ENCODE measurements around the gene RIMS4.

The RIMS4 gene

GRCh38 chr20:44796758-44797457 lies 13.4 kb downstream of the RIMS4 start:
- DNase-seq (ENCODE audit: low read depth in 2 of 2), result no peak

DNA sequence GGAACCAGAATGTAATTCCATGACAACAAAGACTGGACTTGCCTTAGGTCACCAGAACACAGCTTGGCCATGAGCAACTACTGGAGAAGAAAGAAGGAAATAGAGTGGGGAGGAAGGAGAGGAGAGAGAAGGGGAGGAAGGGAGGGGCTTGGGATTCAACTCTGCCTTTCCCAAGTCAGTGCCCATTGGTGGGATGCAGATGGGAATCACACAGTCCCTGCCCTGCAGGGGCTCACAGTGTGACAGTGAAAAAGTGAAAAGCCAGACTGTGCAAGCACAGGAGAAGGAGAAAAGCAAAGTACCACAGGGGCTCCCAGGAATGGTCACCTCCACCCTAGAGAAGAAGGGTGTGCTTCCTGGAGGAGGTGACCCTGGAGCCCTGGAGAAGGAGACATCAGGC lies 14.0 kb downstream of the RIMS4 start:
- no peak for DNase-seq (ENCODE audit: low read depth in 2 of 2)

DNA sequence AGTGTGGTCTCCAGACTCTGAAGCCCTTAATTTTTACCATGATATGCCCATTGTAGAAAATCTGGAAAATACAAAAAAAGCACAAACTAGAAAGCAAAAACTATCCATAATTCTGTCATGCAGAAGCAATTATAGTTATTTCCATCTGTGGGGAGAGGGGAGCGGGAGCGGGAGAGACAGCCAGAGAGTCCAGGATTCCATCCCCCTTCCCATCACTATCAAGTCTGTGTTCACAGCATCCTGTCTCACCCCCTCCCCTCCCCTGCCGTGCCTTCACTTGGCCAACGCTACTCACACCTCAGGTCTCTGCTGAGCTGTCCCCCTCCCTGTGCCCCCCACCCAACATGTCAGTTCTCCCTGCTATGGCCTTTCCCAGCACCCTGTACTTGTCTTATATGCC lies 14.5 kb downstream of the RIMS4 start:
- DNase-seq (ENCODE audit: low read depth in 2 of 2), result no peak

DNA sequence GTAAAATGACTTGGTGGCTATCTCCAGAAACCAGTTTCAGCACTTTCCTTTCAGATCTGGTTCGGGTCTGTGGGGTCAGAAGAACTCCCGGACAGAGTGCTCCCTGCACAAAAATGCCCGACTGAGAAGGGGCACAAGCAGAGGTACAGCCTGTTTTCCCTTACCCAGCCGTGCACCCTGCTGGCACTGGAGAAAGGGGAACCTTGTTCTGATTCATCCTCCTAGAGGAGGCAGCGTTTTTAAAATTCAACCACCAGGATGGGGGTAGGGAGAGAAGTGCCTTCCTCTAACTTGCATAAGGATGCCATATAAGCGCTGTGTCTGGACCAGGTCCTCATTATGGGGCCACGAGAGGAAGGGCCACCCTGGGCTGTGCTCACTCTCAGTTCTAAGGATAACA lies 17.6 kb downstream of the RIMS4 start:
- no peak for DNase-seq (ENCODE audit: low read depth in 2 of 2)

DNA sequence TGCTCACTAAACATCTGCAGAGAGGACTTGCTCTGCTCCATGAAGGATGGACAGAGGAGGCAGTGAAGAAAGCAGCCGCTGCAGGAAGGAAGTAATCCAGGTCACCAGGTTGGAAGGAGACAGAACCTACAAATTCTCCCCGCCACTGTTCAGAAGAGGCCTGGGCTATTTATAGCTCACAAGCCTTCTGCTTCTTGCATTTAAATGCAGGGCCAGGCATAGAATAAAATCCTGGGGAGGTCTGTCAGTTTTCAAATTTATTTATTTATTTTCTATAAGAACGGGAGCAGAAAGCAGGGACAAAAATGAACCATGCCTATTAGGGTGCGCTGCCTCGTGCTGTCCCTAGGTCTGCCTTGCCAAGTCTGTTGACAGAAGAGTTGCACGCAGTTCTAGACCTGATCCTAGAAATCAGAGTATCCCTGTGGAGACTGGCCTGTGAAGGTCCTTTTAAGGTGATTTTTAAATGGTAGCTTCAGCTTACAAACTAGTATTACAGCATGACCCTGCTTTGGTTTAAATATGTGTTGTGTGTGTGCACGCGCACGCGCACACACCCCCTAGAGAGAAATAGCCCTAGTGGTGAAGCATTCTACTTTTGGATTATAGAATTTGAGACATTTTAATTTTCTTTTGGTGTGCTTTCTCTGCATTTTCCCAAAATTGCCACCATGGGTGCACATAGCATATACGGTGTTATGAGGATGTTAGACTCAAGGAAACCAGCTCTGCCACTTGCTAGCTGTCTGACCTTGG lies 19.5 kb downstream of the RIMS4 start:
- no peak for DNase-seq (ENCODE audit: low read depth in 2 of 2)

DNA sequence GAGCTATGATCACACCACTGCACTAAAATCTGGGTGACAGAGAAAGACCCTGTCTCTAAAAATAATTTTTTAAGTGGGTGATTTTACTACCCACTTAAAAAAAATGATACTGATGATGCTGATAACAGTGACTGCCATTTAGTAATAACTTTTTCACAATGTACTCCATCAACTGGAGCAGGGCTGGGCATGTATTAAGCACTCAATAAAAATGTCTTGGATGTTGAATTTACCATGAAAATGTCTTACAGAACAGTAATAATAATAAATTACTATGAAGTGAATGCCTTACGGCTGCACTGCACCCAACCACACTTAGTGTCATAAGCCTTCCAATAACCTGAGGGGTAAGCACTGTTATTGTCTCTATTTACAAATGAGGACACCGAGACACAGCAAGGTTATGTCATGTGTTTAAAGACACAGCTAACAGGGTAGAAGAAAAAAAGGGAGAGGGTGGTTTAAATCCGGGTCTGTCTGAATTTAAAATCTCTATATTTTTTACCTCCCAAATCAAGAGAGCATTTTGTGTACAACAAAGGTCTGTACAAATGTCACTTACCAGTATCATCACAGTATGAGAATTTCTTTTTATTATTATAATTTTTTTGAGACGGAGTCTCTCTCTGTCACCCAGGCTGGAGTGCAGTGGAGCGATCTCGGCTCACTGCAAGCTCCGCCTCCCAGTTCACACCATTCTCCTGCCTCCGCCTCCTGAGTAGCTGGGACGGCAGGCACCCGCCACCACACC lies 21.5 kb downstream of the RIMS4 start:
- no peak for DNase-seq (ENCODE audit: low read depth in 2 of 2)

DNA sequence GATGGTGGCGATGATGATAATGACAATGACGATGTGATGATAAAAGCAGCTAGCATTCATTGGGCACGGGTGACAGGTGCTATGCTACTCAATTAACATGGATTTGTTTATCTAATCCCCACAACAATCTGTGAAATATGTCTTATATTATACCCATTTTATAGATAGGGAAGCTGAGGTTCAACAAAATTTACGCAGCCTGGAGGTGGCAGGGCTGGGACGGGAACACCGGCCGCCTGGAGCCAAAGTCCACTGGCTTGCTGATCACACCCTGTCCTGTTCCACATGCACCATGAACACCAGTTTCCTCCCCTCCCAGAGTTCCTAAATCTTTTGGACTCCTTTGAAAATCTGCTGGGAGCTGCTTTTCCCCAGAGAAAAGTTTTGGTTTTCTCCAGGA lies 23.0 kb downstream of the RIMS4 start:
- no peak for DNase-seq (ENCODE audit: low read depth in 2 of 2)

DNA sequence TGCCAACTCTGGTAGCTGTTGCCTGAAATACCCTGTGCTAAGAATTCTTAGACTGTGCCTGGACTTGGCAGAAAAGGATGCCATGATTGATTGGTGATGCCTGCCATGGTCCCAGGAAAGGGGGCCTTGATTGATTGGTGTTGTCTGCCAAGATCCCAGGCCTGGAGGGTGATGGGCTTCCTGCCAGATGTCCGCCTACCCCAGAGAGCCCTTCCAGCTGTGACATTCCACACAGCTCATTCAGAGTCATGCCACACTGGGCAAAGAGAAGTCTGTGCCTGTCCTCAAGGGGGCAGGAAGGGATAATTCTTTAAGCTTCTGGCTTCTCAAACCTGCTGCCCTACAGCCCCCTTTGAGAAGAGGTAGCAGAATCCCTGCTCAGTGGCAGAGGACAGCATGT lies 24.6 kb downstream of the RIMS4 start:
- DNase-seq (ENCODE audit: low read depth in 2 of 2), result no peak

DNA sequence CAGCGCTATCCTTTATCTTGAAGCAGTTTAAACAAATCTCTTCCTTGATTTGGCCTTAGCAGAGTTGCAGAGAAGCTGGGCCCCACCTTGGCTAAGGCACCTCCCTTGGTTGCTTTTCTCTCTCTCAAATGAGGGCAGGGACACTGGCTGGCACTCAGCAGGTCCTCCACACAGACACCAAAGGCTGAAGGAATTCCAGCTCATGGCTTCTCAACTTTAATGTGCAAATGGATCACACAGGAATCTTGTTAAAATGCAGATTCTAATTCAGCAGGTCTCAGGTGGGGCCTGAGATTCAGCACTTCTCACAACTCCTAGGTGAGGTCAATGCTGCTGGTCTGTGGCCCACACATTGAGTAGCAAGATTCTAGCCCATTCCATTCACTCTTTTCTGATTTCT lies 25.7 kb downstream of the RIMS4 start:
- no peak for DNase-seq (ENCODE audit: low read depth in 2 of 2)

DNA sequence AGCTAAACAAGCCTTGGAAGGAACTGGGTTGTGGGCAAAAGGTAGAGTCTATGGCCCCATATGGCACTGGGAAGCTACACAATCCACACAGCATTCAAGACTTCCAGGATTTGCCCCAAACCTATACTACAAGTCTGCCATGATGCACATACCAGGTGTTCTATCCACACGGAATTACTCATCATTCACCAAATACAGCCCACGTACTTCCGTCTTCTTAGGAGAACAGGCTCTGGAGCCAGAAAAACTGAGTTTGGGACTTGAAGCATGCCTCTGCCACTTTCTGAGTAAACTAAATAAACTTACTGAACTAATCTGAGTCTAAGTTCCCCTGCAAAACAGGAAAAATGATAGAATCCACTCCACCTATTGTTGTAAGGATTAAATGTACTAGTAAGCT lies 28.6 kb downstream of the RIMS4 start:
- no peak for DNase-seq (ENCODE audit: low read depth in 2 of 2)

DNA sequence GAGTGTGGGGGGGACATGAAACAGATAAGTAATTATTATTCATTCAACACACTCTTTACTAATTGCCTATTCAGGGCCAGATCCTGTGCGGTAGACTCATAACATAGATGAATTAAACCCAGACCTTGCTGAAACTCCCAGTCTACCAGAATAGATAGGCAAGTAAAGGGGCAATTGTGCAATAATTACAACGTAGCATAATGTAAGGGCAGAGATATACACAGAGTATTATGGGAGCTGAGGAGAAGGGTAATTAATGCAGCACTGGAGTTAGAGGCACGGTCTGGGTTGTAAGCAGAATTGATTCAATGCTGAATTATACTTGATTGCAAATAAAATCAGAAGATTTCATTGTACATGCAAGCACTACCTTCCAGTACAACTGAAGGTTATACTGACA lies 29.2 kb downstream of the RIMS4 start:
- no peak for DNase-seq (ENCODE audit: low read depth in 2 of 2)

DNA sequence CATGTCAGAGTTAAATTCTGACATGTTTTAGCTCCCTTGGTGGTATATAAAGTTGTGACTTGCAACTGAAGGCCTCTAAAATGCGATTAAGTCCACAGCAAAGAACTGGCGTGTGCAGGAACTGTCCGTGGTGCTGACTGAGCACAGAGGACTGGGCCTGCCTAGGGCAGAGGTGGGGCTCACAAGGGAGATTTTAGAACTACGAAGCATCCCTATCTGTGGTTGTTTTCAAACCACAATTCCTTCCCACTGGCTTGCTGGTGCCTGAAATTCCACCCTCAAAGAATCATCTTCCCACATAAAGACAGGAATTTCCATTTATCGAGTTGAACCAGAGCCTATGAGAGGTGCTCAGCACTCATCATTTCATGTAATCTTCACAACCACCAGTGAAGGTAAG lies 30.1 kb downstream of the RIMS4 start:
- no peak for DNase-seq (ENCODE audit: low read depth in 2 of 2)

GRCh38 chr20:44776980-44777379 lies 33.4 kb downstream of the RIMS4 start:
- no peak for DNase-seq (ENCODE audit: low read depth in 2 of 2)

- no peak for DNase-seq (ENCODE audit: low read depth in 2 of 2)
Observed at GRCh38 chr20:44773070-44773829, 37.1 kb downstream of the RIMS4 start.

- no peak for DNase-seq (ENCODE audit: low read depth in 2 of 2)
Observed at GRCh38 chr20:44772636-44773035, 37.7 kb downstream of the RIMS4 start.

GRCh38 chr20:44771172-44771535 lies 39.2 kb downstream of the RIMS4 start:
- DNase-seq (ENCODE audit: low read depth in 2 of 2), result no peak

GRCh38 chr20:44770484-44771171 lies 39.7 kb downstream of the RIMS4 start:
- no peak for DNase-seq (ENCODE audit: low read depth in 2 of 2)

DNA sequence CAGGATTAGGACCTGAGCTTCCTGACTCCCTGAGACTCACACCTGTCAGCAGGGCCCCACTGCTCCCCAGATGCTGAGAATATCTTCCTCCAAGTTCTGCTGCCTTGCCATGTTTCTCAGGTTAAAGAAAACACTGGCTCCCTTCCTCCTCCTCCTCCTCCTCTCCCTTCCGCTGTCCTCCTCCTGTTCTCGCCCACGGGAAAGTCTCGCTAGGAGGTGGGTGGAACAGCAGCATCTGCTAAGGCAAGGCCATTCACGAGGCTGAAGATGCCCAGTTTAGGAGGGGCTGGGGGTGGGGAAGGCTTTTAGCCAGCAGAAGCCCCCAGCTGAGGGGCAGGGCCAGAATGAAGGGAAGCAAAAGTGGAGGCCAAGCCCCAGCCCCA lies 40.9 kb downstream of the RIMS4 start:
- no peak for DNase-seq (ENCODE audit: low read depth in 2 of 2)

- no peak for DNase-seq (ENCODE audit: low read depth in 2 of 2)
Observed at GRCh38 chr20:44768854-44769480, 41.4 kb downstream of the RIMS4 start.

DNA sequence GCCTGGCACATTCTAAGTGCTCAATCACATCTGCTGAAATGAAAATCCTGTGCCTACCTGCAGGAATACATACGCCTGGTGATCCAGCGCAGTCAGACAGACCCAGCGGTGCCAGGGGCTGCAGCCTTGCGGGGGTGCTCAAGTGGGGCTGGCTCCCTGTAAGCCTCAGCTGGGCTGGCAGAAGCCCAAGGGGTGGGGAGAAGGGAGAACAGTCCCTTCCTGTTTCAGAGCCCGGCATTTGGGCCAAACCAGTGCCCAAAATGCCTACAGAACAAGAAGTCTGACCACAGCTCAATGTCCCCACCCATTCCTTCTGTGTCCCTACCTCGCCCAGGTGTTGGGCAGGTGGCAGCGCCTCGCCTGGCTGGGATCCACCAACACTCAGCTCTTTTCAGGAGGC lies 42.1 kb downstream of the RIMS4 start:
- DNase-seq (ENCODE audit: low read depth in 2 of 2), result no peak

DNA sequence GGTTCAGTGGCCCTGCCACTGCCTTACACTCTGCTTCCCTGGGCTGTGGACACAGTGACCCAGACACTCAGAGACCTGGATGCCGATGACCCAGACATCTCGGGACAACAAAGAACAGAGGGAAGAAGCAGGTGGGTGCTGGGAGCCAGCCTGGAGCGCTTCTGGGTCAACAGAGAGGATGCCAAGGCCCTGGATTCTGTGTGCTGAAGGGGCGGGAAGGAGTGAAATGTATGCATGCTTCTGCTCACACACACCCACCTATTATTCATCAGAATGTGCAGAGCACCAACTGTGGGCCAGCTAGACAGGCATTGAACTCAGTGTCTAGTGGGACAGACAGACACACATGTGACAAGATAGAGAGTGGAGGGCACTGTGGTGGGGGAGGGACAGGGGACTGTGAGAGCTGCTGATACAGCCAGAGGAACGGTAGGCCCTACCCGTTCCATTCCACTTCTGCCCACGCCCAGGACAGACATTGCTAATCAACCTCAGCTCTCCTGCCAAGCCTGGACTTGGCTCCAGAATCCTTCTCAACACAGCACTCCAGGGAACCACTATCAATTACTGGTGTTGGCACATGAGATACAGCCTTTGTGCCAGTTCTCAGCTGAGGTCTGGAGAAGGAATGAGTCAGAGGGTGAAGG lies 44.5 kb downstream of the RIMS4 start:
- no peak for DNase-seq (ENCODE audit: low read depth in 2 of 2)

Data from stimulated activated CD8-positive, alpha-beta memory T cell treated with anti-CD3 and anti-CD28 coated beads, Interleukin-15, amount 100 ng/mL, for 4 hours (primary cell).